Activated CD4-positive, alpha-beta memory T cell treated with anti-CD3 and anti-CD28 coated beads, Interleukin-2, amount 10 ng/mL, durations not matched to agents 7 days and 5 days (primary cell): ENCODE measurements around the gene MUC15. TPM values are rescaled to one million over a fixed set of nuclear protein-coding genes. Genes with fewer than 3 reads are reported as not detected.

ENCODE experiments used
- CTCF ChIA-PET: fragments of 350-600 bp; sonication (Branson Sonifier 250); formaldehyde crosslinking; loops from one replicate; lab custom pipeline; 2021; ENCODE audit warnings: antibody characterized with exemption, inconsistent platforms; lab: Charles Lee
- POLR2A ChIA-PET: fragments of 350-600 bp; sonication (Branson Sonifier 250); formaldehyde crosslinking; loops from one replicate; lab custom pipeline; 2021; ENCODE audit warnings: antibody characterized with exemption; lab: Charles Lee
- DNase-seq: peaks from one replicate; pipeline ENCODE4 v3.0.0-alpha.2; 2020
- H3K27ac Mint-ChIP-seq: one replicate; pipeline ENCODE4 v1.8.0; 2021; ENCODE audit warnings: mild to moderate bottlenecking, mixed read lengths
- H3K27me3 Mint-ChIP-seq: one replicate; pipeline ENCODE4 v1.8.0; 2021; ENCODE audit warnings: mixed read lengths
- H3K36me3 Mint-ChIP-seq: one replicate; pipeline ENCODE4 v1.8.0; 2021; ENCODE audit warnings: low read depth, mixed read lengths
- H3K4me1 Mint-ChIP-seq: one replicate; pipeline ENCODE4 v1.8.0; 2021; ENCODE audit warnings: mixed read lengths
- H3K4me3 Mint-ChIP-seq: one replicate; pipeline ENCODE4 v1.8.0; 2021; ENCODE audit warnings: mild to moderate bottlenecking, mixed read lengths
- H3K9me3 Mint-ChIP-seq: one replicate; pipeline ENCODE4 v1.8.0; 2021; ENCODE audit warnings: mixed read lengths
- total RNA-seq, 2 experiments: library from RNA; stranded (reverse); gene quantifications; one replicate each; pipeline ENCODE4 v1.2.3, GENCODE V29; 2021

Gene MUC15
- total RNA-seq, 2 experiments from 2014 or later: not detected

DNA sequence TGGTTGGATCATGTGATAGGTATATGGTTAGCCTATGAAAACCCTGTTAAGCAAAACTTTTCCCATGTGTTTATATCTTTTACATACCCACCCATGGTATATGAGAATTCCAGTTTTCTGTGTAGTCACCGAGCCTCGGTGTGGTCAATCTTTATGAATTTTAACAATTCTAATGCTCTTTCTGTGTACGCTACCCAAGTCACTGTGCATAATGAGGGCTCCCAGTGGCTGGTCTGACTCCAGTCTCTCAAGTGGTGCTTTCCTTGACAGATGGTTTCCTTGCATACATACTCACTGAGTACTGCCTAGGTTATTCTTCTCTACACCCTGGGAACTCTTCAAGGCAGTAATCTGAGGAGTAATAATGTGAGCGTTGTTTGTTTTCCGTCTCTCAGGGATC lies 17.6 kb downstream of the MUC15 start:
- H3K27ac Mint-ChIP-seq: no peak overlapping the region
- CTCF ChIA-PET: no interaction called here
- no peaks in the 10 kb centered on the region for H3K36me3 Mint-ChIP-seq
- H3K27me3 Mint-ChIP-seq: no peaks in the 10 kb centered on the region
- H3K9me3 Mint-ChIP-seq: peaks cover 4% of the 10 kb centered on the region
- POLR2A ChIA-PET: no interaction called here
- no peak for DNase-seq
- no peak overlapping the region for H3K4me3 Mint-ChIP-seq
- H3K4me1 Mint-ChIP-seq: no peaks in the 10 kb centered on the region

DNA sequence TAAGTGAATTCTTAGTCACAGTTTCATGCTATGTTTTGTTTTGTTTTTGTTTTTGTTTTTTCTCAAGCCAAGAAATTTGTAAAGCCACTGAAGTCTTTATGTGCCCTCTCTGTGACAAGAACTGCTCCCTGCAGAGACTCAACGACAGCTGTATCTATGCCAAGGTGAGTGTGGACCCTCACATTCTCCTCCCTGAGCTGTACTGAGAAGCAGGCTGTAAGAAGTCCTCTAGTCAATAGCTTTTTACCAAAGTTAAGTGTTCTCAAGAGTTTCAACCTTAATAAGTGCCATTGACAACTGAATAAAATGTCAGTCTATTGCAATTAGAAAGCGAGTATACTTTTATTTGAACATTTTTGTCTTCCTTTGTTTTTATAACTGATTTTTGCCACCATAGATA lies 18.9 kb downstream of the MUC15 start:
- Mint-ChIP-seq H3K27ac (no peak overlapping the region), H3K4me3 (no peak overlapping the region), H3K4me1 (no peaks in the 10 kb centered on the region), H3K36me3 (no peaks in the 10 kb centered on the region), H3K9me3 (peaks cover 4% of the 10 kb centered on the region), H3K27me3 (no peaks in the 10 kb centered on the region)
- POLR2A ChIA-PET: no interaction called here
- DNase-seq: no peak
- CTCF ChIA-PET: no interaction called here

DNA sequence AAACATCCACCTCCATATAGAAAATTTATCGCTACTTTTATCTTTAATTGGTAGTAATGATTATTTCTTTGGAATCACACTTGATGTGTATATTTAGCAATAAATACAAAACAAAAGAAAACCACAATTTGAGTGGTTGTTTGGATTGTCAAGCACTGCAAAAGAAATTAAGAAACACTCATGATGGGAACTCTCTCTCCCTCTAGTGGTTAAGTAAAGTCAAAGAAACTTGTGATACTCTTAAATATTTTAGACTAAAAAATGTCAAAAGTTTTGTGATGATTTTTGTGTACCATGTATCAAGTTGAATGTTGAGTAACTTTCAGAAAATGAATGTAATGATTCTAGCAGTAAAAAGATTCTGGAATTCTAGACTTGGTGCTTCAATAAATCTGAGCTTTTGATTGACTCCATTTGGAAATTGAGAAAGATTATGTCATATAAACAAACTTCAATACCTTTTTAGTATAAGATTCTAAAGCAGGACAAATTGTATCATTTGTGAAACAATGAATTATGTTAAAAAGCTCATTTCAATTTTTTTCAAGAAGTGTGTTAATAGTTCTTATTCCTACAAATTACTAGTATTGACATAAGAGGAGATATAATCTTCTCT lies 20.8 kb downstream of the MUC15 start:
- POLR2A ChIA-PET: no interaction called here
- Mint-ChIP-seq H3K36me3 (no peaks in the 10 kb centered on the region), H3K9me3 (peaks cover 4% of the 10 kb centered on the region), H3K27ac (no peak overlapping the region), H3K27me3 (no peaks in the 10 kb centered on the region), H3K4me3 (no peak overlapping the region), H3K4me1 (no peaks in the 10 kb centered on the region)
- CTCF ChIA-PET: no interaction called here
- DNase-seq: no peak

DNA sequence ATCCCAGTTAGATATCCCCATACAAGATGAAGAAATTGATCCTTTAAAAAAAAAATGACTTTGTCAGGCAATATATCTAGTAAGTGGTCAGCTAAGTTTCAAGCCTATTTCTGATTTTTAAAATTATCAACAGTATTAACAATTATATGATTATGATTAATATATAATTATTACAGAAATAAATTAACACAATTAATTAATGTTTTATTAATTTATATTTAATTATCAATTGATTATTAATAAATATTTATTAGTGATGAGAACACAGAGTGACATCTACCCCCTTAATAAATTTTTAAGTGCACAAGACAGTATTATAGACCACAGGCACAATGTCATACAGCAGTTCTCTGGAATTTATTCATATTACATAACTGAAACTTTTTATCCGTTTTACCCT lies 22.0 kb downstream of the MUC15 start:
- Mint-ChIP-seq H3K27me3 (no peaks in the 10 kb centered on the region), H3K4me3 (no peak overlapping the region), H3K36me3 (no peaks in the 10 kb centered on the region), H3K9me3 (peaks cover 4% of the 10 kb centered on the region), H3K4me1 (no peaks in the 10 kb centered on the region), H3K27ac (no peak overlapping the region)
- no peak for DNase-seq
- ChIA-PET POLR2A (no interaction called here), CTCF (no interaction called here)

DNA sequence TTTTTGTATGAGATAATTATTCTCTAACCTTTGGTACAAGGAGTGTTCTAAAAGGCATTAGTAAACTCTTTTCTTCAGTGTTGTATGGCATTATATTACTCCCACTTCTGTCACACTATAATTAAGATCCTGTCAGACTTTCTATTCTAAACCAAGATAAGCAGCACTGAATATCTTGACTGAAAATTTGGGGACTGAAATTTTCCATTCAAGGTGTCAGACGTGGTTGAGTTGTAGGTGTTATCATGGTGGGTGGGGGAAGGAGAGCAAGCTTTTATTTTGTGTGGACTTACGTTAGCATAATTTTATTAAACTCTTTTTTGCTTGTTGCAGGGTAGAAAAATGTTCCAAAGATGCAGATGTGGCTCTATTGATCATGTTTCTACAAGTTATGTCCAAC lies 22.9 kb downstream of the MUC15 start:
- ChIA-PET POLR2A (no interaction called here), CTCF (no interaction called here)
- no peaks in the 10 kb centered on the region for H3K4me1 Mint-ChIP-seq
- H3K9me3 Mint-ChIP-seq: peaks cover 4% of the 10 kb centered on the region
- no peak overlapping the region for H3K27ac Mint-ChIP-seq
- H3K27me3 Mint-ChIP-seq: no peaks in the 10 kb centered on the region
- no peaks in the 10 kb centered on the region for H3K36me3 Mint-ChIP-seq
- no peak for DNase-seq
- H3K4me3 Mint-ChIP-seq: no peak overlapping the region

DNA sequence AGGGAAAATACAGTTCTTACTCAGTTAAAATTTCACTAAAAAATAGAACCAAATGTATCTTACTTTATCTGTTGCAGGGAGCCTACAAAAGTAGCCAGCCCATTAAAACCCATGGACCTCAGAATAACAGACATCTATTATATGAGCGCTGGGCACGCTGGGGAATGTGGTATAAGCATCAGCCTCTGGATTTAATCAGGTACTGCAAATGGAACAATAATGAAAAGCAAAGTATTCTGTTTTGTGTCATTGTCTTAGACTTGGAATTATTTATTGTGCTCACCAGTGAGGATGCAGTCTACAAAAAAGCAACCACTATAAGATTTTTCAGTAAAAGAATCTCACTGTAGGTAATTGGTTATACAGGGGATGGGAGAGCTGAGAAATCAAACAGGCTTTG lies 30.2 kb downstream of the MUC15 start:
- ChIA-PET POLR2A (no interaction called here), CTCF (no interaction called here)
- H3K9me3 Mint-ChIP-seq: peaks cover 15% of the 10 kb centered on the region
- H3K27me3 Mint-ChIP-seq: no peaks in the 10 kb centered on the region
- H3K36me3 Mint-ChIP-seq: no peaks in the 10 kb centered on the region
- no peaks in the 10 kb centered on the region for H3K4me1 Mint-ChIP-seq
- no peak overlapping the region for H3K27ac Mint-ChIP-seq
- no peak for DNase-seq
- no peak overlapping the region for H3K4me3 Mint-ChIP-seq

DNA sequence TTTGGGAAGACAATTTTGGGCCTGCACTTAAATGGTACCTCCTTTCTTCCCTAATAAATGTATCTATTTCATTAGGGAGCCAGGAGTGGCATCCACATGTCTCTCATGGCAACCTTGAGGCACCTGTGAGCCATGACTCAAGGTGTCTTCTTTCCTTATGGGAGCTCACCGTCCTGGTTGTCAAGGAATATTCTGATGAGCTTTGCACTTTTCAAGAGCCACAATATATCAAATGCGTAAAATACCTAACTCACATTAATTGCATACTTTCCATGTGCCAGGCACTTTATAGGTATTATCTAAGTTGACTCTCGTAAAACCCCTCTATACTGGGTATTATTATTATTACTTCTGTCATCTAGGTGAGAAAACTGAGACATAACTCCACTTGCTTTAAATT lies 32.5 kb downstream of the MUC15 start:
- no peaks in the 10 kb centered on the region for H3K4me1 Mint-ChIP-seq
- H3K27ac Mint-ChIP-seq: no peak overlapping the region
- H3K9me3 Mint-ChIP-seq: peaks cover 11% of the 10 kb centered on the region
- H3K4me3 Mint-ChIP-seq: no peak overlapping the region
- H3K36me3 Mint-ChIP-seq: no peaks in the 10 kb centered on the region
- ChIA-PET CTCF (no interaction called here), POLR2A (no interaction called here)
- no peak for DNase-seq
- H3K27me3 Mint-ChIP-seq: no peaks in the 10 kb centered on the region

DNA sequence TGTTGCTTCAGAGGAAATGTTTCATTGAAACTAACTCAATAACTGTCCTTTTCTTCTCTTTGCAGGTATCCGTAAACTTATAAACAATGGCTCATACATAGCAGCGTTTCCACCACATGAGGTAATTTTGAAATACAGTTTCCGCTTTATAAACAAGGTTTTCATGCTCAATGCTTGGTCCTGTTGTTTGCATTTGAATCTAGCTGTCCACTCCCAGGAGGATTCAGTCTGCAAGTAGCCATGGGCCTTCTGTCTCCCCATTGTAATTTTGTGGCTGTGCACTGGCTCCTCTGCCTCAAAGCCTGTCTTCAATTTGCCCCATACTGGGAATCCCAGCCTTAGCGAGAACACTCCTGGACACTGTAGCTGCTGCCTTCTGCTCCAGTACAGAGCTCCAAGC lies 34.7 kb downstream of the MUC15 start:
- Mint-ChIP-seq H3K27me3 (no peaks in the 10 kb centered on the region), H3K27ac (no peak overlapping the region), H3K4me1 (no peaks in the 10 kb centered on the region), H3K4me3 (no peak overlapping the region), H3K36me3 (no peaks in the 10 kb centered on the region), H3K9me3 (peaks cover 15% of the 10 kb centered on the region)
- no peak for DNase-seq
- ChIA-PET CTCF (no interaction called here), POLR2A (no interaction called here)

DNA sequence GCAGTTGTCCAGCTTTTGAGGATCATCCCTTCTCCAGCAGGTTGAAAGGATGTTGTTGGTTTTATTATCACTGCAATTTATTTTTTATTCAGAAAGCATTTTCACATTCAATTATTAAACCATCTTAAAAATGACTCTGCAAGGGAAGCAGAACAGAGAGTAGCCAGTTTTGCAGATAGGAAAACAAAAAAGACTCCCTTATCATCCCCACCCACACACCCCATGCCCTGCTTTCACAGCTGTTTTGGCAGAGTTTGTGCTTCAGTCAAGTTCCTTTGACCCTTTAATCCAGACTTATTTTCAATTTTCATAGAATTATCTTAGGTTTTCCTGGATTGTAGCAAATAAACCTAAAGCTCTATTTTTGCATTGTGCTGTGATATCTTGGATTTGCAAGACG lies 44.4 kb downstream of the MUC15 start:
- no peak overlapping the region for H3K4me3 Mint-ChIP-seq
- H3K4me1 Mint-ChIP-seq: no peaks in the 10 kb centered on the region
- no peaks in the 10 kb centered on the region for H3K36me3 Mint-ChIP-seq
- peaks cover 5% of the 10 kb centered on the region for H3K9me3 Mint-ChIP-seq
- no peaks in the 10 kb centered on the region for H3K27me3 Mint-ChIP-seq
- no peak overlapping the region for H3K27ac Mint-ChIP-seq
- ChIA-PET POLR2A (no interaction called here), CTCF (no interaction called here)
- DNase-seq: no peak

DNA sequence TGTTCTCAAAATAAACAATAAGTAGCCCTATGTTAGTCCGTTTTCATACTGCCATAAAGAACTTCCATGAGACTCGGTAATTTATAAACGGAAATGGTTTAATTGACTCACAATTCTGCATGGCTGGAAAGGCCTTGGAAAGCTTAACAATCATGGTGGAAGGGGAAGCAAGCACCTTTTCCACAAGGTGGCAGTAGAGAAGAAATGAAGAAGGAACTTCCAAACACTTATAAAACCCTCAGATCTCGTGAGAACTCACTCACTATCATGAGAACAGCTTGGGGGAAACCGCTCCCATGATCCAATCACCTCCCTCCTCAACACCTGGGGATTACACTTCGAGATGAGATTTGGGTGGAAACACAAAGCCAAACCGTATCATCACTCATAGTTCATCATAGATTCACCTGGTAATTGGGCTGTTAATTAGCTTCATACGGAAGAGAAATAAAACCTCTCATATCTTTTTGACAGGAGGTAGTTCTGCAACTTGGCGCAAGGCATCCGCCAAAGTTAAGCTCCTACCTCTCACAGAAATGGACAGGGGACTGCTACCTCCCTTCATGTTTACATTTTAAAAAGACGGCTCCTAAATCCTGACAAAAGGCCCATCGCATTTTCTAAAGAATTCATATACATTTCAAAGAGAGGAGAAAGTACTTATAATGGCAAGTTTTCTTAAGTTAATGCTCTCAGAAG lies 49.0 kb downstream of the MUC15 start:
- Mint-ChIP-seq H3K4me1 (no peaks in the 10 kb centered on the region), H3K27ac (no peak overlapping the region), H3K27me3 (no peaks in the 10 kb centered on the region), H3K4me3 (no peak overlapping the region), H3K36me3 (no peaks in the 10 kb centered on the region), H3K9me3 (peaks cover 8% of the 10 kb centered on the region)
- ChIA-PET CTCF (no interaction called here), POLR2A (no interaction called here)
- DNase-seq: no peak

DNA sequence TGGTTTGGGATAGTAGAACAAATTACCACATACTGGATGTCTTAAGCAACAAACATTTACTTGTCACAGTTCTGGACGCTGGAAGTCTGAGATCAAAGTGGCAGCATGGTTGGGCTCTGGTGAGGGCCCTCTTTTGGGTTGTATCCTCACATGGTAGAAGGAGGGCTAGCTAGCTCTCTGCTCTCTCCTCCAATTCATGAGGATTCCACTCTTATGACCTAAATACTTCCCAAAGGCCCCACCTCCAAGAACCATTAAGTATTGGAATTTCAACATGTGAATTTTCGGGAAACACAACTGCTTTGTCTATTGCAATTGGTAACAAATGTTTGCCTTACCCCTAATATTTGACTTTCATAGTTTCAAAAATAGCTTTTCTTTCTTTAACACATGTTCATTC lies 52.6 kb downstream of the MUC15 start:
- ChIA-PET POLR2A (no interaction called here), CTCF (no interaction called here)
- no peaks in the 10 kb centered on the region for H3K27me3 Mint-ChIP-seq
- H3K4me1 Mint-ChIP-seq: no peaks in the 10 kb centered on the region
- H3K36me3 Mint-ChIP-seq: no peaks in the 10 kb centered on the region
- no peak overlapping the region for H3K4me3 Mint-ChIP-seq
- no peak overlapping the region for H3K27ac Mint-ChIP-seq
- DNase-seq: no peak
- H3K9me3 Mint-ChIP-seq: peaks cover 8% of the 10 kb centered on the region

DNA sequence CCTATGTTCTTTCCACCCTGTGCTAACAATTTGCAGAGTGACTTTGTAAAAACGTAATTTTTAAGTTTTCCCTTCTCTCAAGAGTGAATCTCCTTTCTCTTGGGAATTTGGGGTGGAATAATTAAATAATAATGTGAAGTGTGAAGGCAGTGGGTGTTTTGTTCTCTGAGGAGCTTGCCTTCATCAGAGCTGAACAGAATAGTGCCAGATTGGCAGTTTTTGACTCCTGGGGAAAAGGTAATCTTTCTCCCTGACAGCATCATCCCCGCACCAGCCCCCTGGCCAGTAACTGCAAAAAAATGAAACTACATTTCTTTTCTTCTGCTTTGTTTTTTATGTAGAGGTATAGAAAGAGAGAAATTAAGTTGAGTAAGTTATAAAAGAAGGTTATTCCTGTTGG lies 59.9 kb downstream of the MUC15 start:
- CTCF ChIA-PET: no interaction called here
- Mint-ChIP-seq H3K9me3 (no peaks in the 10 kb centered on the region), H3K36me3 (no peaks in the 10 kb centered on the region)

DNA sequence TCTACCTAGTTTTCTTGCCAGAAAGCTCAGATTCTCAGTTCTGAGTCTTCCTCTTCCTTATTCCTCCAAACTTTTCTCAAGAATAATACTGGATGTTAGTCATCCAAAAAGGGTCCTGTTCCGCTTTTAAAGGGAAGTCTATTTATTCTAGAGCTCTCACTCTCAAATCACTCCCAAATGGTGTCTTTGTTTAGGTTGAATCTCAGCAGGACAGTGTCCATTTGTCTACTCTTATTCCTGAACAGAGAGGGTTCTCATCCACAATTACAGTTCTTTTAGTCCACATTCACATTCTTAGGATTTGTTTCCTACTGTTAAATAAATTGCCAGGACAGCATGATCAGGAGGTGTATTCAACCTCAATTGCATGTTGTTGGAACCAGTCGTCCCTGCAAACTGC lies 61.3 kb downstream of the MUC15 start:
- Mint-ChIP-seq H3K9me3 (no peaks in the 10 kb centered on the region), H3K27ac (no peak overlapping the region), H3K36me3 (no peaks in the 10 kb centered on the region), H3K27me3 (no peaks in the 10 kb centered on the region), H3K4me3 (no peak overlapping the region), H3K4me1 (no peaks in the 10 kb centered on the region)
- POLR2A ChIA-PET: no interaction called here
- DNase-seq: no peak
- CTCF ChIA-PET: no interaction called here

More for the DNA sequence above, 59.9 kb downstream of the MUC15 start:
- no peaks in the 10 kb centered on the region for H3K4me1 Mint-ChIP-seq
- POLR2A ChIA-PET: interaction anchor here (0.9 kb wide), 1 partner anchor 35 kb away, joined by 3 read pairs; no protein-coding TSS in a partner anchor
- H3K27ac Mint-ChIP-seq: no peak overlapping the region
- no peak for DNase-seq
- no peak overlapping the region for H3K4me3 Mint-ChIP-seq
- H3K27me3 Mint-ChIP-seq: no peaks in the 10 kb centered on the region

DNA sequence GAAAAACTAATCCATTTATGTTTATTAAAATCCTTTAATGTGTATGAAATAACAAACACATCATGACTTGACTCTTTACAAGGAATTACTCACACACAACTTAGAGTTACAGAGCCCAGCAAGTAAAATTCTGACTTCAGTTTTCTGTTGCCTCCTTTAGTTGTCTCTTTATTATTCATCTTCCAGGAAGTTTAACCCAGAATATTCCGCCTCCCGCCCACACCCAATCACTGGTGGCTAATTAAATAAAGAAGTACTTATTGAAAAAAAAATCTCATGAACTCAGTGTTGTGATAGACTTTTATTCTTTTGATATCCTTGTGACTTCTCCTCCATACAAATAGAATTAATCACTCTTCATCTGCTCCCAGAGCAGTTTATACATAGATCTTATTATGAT lies 61.9 kb downstream of the MUC15 start:
- Mint-ChIP-seq H3K27ac (no peak overlapping the region), H3K4me1 (no peaks in the 10 kb centered on the region), H3K4me3 (no peak overlapping the region), H3K9me3 (peaks cover 4% of the 10 kb centered on the region), H3K27me3 (no peaks in the 10 kb centered on the region), H3K36me3 (no peaks in the 10 kb centered on the region)
- CTCF ChIA-PET: no interaction called here
- POLR2A ChIA-PET: no interaction called here
- DNase-seq: no peak
